Stimulated activated CD8-positive, alpha-beta memory T cell treated with anti-CD3 and anti-CD28 coated beads, Interleukin-7, amount 100 ng/mL, for 4 hours (primary cell): ENCODE data around the gene ASTN2.

Experiments
- DNase-seq, 2 donors: peaks; one replicate each; pipeline ENCODE4 v3.0.0-alpha.2; 2020; ENCODE audit warnings: low read depth in 2 of 2

Gene ASTN2, protein sequence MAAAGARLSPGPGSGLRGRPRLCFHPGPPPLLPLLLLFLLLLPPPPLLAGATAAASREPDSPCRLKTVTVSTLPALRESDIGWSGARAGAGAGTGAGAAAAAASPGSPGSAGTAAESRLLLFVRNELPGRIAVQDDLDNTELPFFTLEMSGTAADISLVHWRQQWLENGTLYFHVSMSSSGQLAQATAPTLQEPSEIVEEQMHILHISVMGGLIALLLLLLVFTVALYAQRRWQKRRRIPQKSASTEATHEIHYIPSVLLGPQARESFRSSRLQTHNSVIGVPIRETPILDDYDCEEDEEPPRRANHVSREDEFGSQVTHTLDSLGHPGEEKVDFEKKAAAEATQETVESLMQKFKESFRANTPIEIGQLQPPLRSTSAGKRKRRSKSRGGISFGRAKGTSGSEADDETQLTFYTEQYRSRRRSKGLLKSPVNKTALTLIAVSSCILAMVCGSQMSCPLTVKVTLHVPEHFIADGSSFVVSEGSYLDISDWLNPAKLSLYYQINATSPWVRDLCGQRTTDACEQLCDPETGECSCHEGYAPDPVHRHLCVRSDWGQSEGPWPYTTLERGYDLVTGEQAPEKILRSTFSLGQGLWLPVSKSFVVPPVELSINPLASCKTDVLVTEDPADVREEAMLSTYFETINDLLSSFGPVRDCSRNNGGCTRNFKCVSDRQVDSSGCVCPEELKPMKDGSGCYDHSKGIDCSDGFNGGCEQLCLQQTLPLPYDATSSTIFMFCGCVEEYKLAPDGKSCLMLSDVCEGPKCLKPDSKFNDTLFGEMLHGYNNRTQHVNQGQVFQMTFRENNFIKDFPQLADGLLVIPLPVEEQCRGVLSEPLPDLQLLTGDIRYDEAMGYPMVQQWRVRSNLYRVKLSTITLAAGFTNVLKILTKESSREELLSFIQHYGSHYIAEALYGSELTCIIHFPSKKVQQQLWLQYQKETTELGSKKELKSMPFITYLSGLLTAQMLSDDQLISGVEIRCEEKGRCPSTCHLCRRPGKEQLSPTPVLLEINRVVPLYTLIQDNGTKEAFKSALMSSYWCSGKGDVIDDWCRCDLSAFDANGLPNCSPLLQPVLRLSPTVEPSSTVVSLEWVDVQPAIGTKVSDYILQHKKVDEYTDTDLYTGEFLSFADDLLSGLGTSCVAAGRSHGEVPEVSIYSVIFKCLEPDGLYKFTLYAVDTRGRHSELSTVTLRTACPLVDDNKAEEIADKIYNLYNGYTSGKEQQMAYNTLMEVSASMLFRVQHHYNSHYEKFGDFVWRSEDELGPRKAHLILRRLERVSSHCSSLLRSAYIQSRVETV (N-terminal part only)

DNA sequence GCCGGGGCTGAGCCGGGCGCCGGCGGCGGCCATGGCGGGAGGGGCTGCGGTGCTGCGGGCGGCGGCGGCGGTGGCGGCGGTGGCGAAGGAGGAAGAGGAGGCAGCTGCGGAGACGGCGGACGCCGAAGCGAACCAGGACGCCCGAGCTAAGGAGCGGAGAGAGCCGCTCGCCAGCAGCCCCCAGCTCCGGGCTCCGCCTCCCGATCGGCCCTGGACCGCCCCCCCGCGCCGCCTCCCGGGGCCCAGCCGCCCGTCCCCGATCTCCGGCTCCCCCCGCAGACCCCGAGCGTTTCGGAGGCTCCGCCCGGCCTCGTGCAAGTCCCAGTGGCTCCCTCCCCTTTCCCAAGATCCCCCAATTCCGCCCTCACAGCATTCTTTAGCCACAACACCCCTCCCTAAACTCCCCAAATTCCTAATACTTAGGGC, at the start of gene ASTN2:
Gene ASTN2, minus strand, starts transcription at position 152 of the 426 bp plus-strand sequence. Its CDS starts 119 bp downstream, at position 33.
- DNase-seq: no peak

DNA sequence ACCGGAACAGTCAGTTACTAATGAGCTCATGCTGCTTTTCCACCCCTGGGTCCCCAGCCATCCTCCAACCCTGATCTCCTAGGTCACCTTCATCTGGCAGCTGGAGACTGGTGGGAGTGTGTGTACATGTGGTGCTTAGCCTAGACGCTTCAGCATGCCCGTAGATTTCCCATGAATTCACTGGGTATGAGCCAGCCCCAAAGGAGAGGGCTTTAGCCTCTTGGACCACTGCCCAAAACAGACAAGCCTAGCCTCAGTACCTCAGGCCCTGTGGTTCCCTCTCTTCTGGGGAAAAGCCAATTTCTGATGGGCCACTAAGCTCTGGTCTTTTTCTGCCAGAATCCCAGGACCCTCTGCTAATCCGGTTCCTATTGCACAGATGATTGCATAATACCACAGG, 48.0 kb upstream of the ASTN2 start:
- DNase-seq: no peak

DNA sequence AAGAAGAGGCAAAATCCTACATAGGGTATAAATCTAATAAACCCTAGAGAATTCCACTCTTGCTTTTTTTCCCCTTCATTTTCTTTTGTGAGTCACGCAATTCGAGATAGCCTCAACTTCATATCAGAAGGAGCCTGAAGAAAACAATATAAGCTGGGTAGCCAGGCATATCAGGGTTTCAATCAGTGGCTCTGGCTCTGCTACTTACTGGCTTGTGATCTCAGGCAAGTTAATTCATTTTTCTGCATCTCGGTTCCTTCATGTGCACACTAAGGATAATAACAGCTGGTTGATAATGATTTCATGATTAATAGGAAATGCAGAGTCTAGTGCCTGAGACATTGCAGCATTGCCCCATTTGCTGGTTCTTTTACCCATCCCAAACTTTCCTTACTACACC, 46.5 kb upstream of the ASTN2 start:
- DNase-seq: no peak

DNA sequence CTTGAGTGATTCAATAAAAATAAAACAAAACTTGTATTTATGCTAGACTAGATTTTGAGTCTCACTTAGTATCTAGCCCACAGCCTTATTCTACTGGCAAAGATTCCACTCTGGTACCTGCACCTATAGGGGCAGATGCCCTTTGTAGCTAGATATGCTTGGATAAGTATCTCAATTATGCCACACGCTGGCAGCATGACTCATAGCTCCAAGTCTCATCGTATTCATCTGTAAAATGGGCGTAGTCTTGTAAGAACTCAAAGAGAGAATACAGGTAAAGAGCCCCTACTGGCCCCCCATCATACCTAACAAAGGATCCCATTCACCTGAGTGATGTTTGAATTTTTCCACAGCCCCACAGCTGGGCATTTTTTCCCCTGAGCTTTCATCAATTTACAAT, 45.9 kb upstream of the ASTN2 start:
- no peak for DNase-seq

DNA sequence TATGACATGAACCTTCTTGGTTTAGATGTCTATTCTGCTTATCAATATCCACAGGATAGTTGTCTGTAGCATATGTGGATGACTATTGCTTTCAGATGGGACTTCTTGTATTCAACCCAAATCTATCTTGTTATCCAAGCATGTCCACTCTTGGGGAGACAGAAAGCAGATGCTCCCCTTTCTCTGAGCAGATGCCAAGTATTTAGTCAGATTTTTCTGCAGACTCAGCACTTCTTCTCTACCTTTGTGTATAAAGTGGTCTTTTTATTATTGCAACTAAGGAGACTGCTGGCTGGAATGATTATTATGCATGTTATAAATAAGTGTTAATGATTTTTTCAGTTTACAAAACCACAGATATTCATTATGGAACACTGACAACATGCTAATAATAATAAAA, 45.1 kb upstream of the ASTN2 start:
- no peak for DNase-seq

DNA sequence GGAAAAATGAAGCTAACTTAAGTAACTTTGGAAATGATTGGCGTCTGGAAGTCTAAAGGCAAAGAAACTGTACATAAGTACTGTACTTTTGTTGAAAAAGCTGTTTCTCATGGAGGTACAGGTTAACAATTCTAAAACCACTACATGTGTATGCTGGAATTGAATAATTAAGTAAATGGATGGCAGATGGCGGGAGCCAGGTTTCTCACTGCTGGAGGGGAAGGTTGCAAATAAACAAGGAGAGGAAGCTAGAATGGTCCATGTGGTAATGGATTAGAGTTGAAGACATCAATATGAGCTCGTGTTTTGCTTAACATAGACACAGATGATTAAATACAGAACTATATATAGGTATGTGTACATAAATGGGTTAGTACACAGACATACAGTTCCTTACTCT, 43.2 kb upstream of the ASTN2 start:
- DNase-seq: no peak

DNA sequence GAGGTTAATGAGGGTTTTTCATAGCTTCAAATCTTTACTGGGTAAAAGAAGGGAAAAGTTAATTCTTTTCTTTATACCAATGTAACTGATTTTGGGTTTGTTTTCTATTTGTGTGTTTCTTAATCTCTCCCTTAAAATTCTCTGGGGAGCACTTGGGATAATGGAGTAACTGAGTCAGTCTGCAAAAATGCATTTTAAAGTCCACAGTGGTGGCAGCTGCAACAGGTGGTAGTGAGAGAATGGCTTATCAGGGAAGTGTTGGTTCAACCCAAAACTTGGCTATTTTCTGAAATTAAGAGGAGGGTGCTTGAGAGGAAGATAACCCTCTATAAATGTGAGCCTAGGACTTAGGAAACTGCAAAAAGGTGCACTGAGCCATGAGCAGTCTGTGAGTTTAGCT, 39.9 kb upstream of the ASTN2 start:
- DNase-seq: no peak

DNA sequence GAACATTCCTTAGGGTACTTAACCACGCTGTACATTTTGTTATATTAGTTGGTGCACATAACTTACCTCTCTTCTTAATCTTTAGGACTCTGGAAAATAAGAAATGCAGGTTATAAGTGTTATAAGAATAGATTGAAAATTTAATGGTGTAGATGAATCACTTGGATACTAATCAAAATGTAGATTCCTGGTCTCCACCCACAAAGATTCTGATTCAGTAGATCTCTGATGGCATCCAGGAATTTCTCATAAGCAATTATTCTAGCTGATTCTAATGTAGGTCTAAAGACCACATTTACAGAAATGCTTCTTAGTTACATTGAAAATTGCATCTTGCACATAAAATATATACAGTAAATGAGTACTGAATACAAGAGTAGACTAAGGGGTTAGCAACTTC, 38.9 kb upstream of the ASTN2 start:
- DNase-seq: no peak

DNA sequence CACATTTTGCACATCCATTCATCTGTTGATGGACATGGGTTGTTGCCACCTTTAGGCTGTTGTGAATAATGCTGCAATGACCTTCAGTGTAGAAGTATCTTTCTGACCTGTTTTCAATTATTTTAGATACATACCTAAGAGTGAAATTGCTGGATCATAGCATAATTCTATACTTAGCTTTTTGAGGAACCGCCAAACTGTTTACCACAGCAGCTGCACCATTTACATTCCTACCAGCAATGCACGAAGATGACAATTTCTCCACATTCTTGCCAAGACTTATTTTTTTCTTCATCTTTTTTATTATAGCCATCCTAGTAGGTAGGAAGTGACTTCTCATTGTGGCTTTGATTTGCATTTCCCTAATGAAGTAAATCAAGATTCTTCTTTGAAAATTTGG, 36.5 kb upstream of the ASTN2 start:
- no peak for DNase-seq

DNA sequence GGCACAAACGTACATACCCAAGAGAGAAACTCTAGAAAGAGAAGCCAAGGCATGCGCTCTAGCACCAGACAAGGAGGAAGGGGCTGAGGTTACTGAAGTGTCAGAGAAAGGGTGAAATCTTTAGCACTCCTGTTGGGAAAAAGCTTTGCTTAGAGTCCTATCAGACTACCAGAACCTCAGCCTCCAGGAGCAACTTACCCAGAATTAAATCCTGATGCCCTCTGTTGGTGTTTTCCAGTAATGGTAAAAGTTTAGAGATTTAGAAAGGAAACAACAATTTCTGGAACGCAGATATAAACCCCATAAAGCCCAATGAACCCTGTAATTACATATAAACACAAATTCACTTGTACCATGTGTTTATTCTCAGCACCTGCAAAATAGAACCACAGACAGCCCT, 33.2 kb upstream of the ASTN2 start:
- DNase-seq: no peak

DNA sequence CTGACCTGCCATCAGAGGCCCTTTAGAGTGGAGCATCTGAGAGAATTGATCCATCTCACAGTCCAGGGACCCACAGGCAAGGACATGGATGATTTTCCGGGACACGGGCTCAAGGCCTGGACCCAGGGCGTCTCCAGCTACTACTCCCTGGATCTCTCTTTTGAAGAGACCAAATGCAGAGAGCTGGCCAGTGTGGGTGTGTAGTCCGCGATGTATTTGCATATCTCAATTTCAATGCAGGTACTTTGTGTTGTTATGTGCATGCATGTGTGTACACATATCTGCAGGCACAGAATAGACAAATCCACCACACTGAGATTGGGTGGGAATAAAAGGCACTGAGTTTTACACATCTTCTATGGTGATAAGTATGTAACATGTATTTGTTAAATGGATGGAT, 30.8 kb upstream of the ASTN2 start:
- DNase-seq: no peak

DNA sequence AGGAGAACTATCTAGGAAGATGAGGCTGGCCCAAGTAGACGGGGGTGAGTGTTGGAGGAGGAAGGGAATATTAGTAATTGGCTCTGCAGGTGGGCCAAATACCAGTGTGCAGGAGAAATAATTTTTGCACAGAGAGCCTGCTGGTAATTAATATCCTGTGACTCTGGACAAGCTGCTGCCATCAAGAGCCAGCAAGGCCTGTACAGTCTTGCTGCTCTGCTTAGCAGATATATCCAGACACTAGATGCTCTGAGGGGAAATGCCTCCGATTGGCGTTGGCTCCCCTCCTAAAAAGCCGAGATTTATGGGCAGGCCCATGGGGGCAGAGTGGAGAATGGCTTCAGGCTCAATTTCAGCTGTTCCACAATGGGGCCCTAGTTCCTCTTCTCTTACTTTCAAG, 29.6 kb upstream of the ASTN2 start:
- no peak for DNase-seq

DNA sequence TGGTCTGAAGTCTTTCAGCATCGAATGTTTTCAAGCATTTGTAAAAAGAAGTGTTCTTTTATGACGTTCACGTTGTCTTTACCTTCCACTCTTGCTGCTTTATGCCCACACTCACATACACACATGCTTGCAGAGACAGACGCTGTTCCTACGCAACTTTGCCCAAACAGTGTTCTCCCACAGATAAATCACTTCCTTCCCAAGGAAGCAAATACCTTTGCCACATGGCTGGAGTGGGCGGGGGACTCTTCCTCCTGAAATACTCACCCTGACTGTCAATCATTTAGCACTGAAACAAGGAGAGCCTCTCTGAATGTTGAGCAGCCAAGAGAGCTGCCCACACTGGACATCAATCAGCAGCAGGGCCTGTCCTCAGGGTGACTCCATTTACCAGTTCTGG, 22.4 kb upstream of the ASTN2 start:
- no peak for DNase-seq

DNA sequence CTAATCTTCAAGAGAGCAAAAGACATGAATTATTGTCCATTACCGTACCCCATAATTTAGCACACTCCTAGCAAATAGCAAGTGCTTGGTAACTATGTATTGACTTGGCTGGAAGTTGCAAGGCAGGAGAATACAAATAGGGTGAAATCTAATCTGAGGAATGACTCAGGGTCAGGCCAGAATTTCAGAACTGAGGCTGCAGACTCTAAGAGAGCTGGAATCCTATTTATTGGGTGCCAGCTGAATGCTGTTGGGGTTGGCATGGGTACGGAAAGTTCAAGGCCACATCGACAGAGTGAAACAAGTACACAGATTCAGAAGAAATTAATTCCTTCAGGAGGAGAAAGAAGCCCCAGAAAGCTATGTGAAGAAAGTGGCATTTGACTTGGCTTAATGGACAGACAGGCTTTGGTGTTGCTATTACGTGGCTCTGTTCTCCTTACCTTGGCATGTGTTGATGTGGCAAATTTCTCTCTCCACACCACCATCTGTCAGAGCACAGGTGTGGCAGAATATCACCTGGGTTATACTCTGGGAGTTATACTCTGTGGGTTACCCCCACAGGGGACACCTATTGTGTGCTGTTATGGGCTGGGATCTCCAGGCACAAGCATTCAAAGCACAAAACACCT, 20.9 kb upstream of the ASTN2 start:
- no peak for DNase-seq

DNA sequence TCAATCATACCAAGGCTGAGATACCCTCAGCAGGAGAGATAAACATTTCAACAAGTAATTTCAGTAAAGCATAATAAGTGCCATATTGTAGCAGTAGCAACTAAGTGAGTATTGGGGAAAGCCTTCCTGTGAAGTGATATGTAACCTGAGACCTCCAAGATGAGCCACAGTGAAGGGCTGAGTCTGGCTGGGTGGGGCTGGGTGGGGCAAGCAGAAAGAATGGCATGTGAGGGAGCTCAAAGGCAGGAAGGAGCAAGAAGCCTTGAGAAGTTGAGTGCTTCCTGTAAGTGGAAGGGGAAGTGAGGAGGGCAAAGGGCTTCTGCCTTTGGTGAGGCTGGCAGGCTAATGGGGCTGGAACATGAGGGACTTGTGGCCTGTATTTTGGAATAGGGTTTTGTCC, 19.7 kb upstream of the ASTN2 start:
- no peak for DNase-seq

DNA sequence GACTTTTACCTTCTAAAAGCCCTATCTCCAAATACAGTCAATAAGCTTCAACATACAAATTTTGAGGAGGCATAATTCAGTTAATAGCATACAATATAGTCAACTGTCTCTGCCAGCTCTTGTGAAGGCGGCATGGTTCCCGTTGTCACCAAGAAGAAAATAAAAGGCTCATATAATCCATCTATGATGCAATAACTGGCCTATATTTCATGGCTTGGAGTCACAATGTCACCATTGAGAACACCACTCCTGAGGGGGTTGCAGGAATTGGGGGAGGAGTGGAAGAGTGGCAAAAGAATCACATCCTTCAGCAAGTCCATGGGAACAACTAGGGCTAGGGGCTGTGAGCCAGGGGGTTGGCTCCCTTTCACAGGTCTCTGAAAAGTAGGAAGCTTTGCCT, 16.0 kb upstream of the ASTN2 start:
- DNase-seq: no peak

DNA sequence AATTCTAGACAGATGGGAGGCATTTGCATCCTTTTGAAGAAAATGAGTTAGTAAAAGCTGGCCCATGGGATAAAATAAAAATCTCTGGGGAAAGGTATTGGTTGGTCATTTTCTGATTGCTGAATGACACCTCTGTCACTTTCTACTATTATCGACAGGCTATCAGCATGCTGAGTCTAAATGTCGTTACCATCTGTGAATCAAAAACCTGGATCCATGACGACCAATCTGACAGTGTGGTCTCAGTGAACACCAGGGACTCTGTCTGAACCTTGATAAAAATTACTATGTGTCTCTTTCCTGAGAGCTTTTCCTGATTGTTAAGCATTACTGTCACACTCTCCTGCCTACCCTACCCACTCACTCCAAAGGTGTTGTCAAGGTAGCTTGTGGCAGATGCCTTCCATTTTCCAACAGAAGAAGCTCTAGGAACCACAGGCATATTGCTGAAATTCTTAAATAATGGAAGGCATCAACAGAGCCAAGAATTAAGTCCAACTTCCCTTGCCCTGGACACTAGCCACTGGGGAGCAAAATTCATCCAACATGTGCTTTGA, 12.6 kb upstream of the ASTN2 start:
- no peak for DNase-seq

DNA sequence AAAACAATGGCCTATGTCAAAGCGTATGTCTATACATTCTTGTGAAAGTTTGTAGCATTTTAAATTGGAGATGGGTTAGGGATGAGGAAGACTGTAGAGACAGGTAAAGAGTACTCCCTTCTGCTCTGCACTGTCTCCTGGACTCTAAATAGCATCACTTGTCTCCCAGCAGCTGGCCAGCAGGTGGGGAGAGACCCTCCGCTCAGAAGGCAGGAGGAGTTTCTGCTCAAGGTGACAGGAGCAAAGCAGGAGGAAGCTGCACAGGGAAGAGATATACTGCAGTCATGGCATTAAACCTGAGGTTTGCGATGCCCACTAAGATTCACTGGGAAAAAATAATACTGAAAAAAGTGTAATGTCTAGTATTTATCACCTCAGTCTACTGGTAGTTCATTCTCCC, 10.7 kb upstream of the ASTN2 start:
- DNase-seq: no peak

DNA sequence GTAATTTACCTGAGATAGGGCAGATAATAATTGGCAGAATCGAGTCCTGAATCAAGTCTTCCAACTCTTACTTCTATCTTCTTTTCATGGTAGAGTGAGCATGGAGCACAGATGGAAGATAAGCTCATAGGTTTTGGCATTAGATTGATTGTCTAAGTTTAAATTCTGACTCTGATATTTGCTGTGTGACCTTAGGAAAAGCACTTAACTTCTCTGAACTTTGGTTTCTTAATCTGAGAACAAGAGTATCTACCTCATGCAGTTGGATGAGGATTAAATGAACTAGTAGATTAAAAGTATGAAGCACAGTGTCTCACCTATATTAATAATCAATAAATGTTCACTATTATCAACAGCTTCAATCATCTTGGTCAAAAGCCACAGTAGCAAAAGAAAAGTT, 9.4 kb upstream of the ASTN2 start:
- DNase-seq: no peak

DNA sequence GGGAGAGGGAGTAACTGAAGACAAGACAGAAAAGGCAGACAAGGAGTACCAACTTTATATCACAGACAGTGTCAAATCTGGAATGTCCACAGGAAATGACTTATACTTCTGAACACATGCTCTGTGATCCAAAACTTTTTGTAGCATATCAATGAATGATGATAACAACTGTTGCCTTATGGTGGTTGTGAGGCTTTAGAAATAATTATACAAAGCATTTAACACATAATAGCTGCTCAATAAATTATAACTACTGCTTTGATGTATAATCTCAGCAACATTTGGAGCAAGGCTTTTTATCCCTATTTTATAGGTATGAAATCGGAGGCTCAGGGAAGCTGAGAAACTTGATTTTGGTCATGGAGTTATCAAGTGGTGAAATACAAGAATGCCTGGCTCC, 3.3 kb upstream of the ASTN2 start:
- no peak for DNase-seq

DNA sequence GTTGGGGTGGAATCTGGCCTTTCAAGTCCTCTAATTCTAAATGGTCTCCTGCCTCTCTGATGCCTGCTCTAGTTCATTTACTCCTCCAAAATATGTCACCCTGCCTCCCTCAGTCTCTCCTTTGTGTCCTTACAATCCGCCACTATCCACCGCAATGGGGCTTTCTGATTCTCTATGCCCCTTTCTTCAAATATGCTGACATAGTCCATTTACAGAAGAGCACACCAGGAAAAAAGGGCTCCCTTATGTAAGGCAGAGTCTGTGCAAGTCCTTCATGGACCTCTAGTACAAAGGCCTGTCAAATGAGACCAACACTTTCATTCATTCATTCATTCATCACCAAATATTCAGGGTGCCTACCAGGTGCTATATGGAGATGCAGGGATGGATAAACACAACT, 2.0 kb upstream of the ASTN2 start:
- DNase-seq: no peak
